KMS-11 (cell line): ENCODE measurements around the gene BMP6.
"Not testable (repeated sequence)": the region's sequence is repeated elsewhere in the genome, so short reads cannot be mapped to it uniquely, and the experiment has no call there.

Experiments
- H2AFZ ChIP-seq: fragments of 200-600 bp; sonication (generic); 2 replicates; pipeline ENCODE4 v1.6.1; 2016; ENCODE audit warnings: antibody characterized with exemption, mixed run types, low read depth
- H3K27ac ChIP-seq: fragments of 200-600 bp; sonication (generic); 2 replicates; pipeline ENCODE4 v1.6.1; 2016; ENCODE audit warnings: mild to moderate bottlenecking, mixed run types
- H3K27me3 ChIP-seq: fragments of 200-600 bp; sonication (generic); 2 replicates; pipeline ENCODE4 v1.6.1; 2017; ENCODE audit warnings: mild to moderate bottlenecking, low read depth, mixed run types, moderate library complexity; ENCODE audit not compliant: insufficient read depth
- H3K36me3 ChIP-seq: fragments of 200-600 bp; sonication (generic); 2 replicates; pipeline ENCODE4 v1.6.1; 2017; ENCODE audit warnings: mild to moderate bottlenecking, mixed run types; ENCODE audit not compliant: insufficient read depth
- H3K4me1 ChIP-seq: fragments of 200-600 bp; sonication (generic); 2 replicates; pipeline ENCODE4 v1.6.1; 2016; ENCODE audit warnings: mild to moderate bottlenecking, low read depth, mixed run types; ENCODE audit not compliant: poor library complexity, severe bottlenecking
- H3K4me2 ChIP-seq: fragments of 200-600 bp; sonication (generic); 2 replicates; pipeline ENCODE4 v1.7.0; 2016; ENCODE audit warnings: mild to moderate bottlenecking, mixed run types
- H3K4me3 ChIP-seq: fragments of 200-600 bp; sonication (generic); IDR thresholded peaks from 2 replicates; pipeline ENCODE4 v1.6.1; 2017; ENCODE audit warnings: low read depth, low read length, mixed read lengths; ENCODE audit not compliant: insufficient read depth
- H3K79me2 ChIP-seq: fragments of 200-600 bp; sonication (generic); 2 replicates; pipeline ENCODE4 v1.6.1; 2016; ENCODE audit warnings: low read depth, mixed run types; ENCODE audit not compliant: insufficient read depth
- H3K9ac ChIP-seq: fragments of 200-600 bp; sonication (generic); 2 replicates; pipeline ENCODE4 v1.6.1; 2016; ENCODE audit warnings: mild to moderate bottlenecking, mixed run types
- H4K20me1 ChIP-seq: fragments of 200-600 bp; sonication (generic); 2 replicates; pipeline ENCODE4 v1.6.1; 2016; ENCODE audit warnings: mild to moderate bottlenecking, mixed run types; ENCODE audit not compliant: insufficient read depth
- CTCF ChIP-seq: fragments of 200-600 bp; sonication (generic); conservative IDR thresholded peaks from 2 replicates; pipeline ENCODE4 v1.6.1; 2017; ENCODE audit warnings: low read depth, mild to moderate bottlenecking, antibody characterized with exemption, low read length, moderate library complexity, mixed read lengths

BMP6 gene

GRCh38 chr6:7887278-7887991 lies 161.5 kb downstream of the BMP6 start:
- Histone ChIP-seq H3K79me2 (peaks cover 58% of the 10 kb centered on the region; the same call in 1 of the 2 replicates), H3K27me3 (no peaks in the 10 kb centered on the region), H3K36me3 (peaks cover 69% of the 10 kb centered on the region), H3K9ac (no peak overlapping the region), H3K4me1 (peaks cover 38% of the 10 kb centered on the region), H3K4me2 (no peak overlapping the region), H3K27ac (peak overlapping the region; percentile 25; the same call in 1 of the 2 replicates), H3K4me3 (no peak overlapping the region), H2AFZ (no peak overlapping the region), H4K20me1 (peaks cover 31% of the 10 kb centered on the region)
- no peak for TF ChIP-seq CTCF

GRCh38 chr6:7888587-7889357 lies 162.9 kb downstream of the BMP6 start:
- peak overlapping the region; percentile 25; the same call in 1 of the 2 replicates for H3K27ac ChIP-seq

GRCh38 chr6:7891078-7891872 lies 165.4 kb downstream of the BMP6 start:
- Histone ChIP-seq H3K79me2 (peaks cover 89% of the 10 kb centered on the region), H3K27me3 (no peaks in the 10 kb centered on the region), H3K4me2 (no peak overlapping the region), H2AFZ (no peak overlapping the region), H4K20me1 (peaks cover 28% of the 10 kb centered on the region), H3K9ac (no peak overlapping the region), H3K36me3 (peaks cover 73% of the 10 kb centered on the region), H3K27ac (peak overlapping the region; percentile 19; the same call in 1 of the 2 replicates), H3K4me1 (peaks cover 68% of the 10 kb centered on the region), H3K4me3 (no peak overlapping the region)
- TF ChIP-seq CTCF, result no peak

More at GRCh38 chr6:7888587-7889357, 162.9 kb downstream of the BMP6 start:
- Histone ChIP-seq H3K4me3 (no peak overlapping the region), H4K20me1 (peaks cover 25% of the 10 kb centered on the region), H3K79me2 (peaks cover 71% of the 10 kb centered on the region), H3K4me1 (peaks cover 52% of the 10 kb centered on the region), H2AFZ (no peak overlapping the region), H3K4me2 (no peak overlapping the region), H3K9ac (no peak overlapping the region), H3K27me3 (no peaks in the 10 kb centered on the region), H3K36me3 (peaks cover 66% of the 10 kb centered on the region; the same call in 1 of the 2 replicates)
- TF ChIP-seq CTCF, result no peak

- not testable (repeated sequence) for H3K4me2 ChIP-seq, H3K4me3 ChIP-seq, H2AFZ ChIP-seq, H3K9ac ChIP-seq, H3K27me3 ChIP-seq
- Histone ChIP-seq H3K4me1 (peaks cover 79% of the 10 kb centered on the region), H4K20me1 (peaks cover 25% of the 10 kb centered on the region), H3K79me2 (peaks cover 98% of the 10 kb centered on the region), H3K36me3 (peaks cover 81% of the 10 kb centered on the region), H3K27ac (peak overlapping the region; percentile 91; the same call in 1 of the 2 replicates)
Observed at GRCh38 chr6:7892367-7892766, 166.5 kb downstream of the BMP6 start.
